ENCODE results near the gene PLS1.
"Not testable (repeated sequence)": the region's sequence is repeated elsewhere in the genome, so short reads cannot be mapped to it uniquely, and the experiment has no call there.

Gene PLS1

GRCh38 chr3:142597906-142598305 lies 1.7 kb downstream of the PLS1 start:
- TF ChIP-seq CTCF (IDR thresholded peaks at IDR 0.05; ENCODE audit: borderline replicate concordance, control extremely low read depth, extremely low read depth, insufficient read depth, missing control alignments): no peak
- in situ Hi-C loops (cut with MboI; ENCODE audit: low sequenced_read_pairs, unreplicated experiment): no loop called here
- DNase-seq (ENCODE audit: low spot score): no peak

DNA sequence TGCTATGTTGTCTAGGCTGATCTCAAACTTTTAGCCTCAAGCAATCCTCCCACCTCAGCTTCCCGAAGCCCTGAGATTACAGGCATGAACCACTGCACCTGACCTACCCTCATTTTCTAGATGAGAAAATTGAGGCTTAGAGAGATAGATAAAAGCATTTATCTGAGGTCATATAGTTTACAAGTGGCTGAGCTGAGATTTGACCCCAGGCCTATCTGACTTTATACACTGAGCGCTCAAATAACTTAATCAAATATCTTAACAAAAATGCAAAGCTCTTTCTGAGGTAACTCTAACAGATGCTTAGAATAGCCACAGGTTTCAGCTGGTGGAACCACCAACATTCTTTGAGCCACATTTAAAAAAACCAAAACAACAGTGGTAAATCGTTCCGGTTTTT lies 5.5 kb downstream of the PLS1 start:
- TF ChIP-seq CTCF (IDR thresholded peaks at IDR 0.05; ENCODE audit: borderline replicate concordance, control extremely low read depth, extremely low read depth, insufficient read depth, missing control alignments): no peak
- in situ Hi-C loops (cut with MboI; ENCODE audit: low sequenced_read_pairs, unreplicated experiment): no loop called here
- DNase-seq (ENCODE audit: low spot score): no peak

DNA sequence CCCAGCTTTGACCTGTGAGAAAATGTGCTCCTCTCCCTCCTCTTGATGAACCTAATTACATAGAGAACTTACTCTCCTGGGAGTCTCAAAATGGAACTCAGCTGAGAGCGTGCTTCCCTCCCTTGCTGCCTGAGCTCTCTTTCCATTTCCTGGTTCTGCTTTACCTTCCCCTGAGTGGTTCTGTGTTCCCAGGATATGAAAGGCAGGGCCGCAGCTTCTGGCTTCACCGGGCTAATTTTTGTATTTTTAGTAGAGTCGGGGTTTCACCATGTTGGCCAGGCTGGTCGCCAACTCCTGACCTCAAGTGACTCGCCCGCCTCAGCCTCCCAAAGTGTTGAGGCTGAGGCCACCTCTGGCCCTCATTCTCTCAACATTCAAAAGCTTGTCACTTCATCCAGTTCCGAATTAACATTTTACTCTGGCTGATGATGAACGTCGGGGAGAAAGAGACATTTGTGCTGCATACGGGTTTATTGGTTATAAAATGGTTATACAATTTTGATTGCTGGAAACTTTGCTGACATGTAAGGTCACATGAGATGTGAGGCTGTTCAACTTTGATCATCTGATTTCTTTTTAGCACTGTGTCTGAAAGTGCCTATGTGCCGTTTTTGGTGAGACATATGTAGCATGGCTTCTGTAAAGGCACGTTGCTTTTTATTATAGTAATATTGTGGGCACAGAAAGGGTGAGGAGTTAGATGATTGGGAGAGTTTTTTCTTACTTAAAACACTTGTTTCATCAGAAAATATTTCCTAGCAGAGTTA lies 6.6 kb downstream of the PLS1 start:
- in situ Hi-C loops (cut with MboI; ENCODE audit: low sequenced_read_pairs, unreplicated experiment): no loop called here
- no peak for DNase-seq (ENCODE audit: low spot score)
- no peak for TF ChIP-seq CTCF (IDR thresholded peaks at IDR 0.05; ENCODE audit: borderline replicate concordance, control extremely low read depth, extremely low read depth, insufficient read depth, missing control alignments)

DNA sequence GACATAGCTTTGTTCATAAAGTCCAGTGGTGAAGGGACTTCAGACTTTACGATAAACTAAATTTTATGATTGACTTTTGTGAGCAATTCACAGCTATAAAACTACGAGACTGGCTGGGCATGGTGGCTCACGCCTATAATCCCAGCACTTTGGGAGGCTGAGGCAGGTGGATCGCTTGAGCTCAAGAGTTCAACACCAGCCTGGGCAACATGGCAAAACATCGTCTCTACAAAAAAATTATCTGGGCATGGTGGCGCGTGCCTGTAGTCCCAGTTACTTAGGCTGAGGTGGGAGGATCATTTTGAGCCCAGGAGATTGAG lies 7.2 kb downstream of the PLS1 start:
- DNase-seq (ENCODE audit: low spot score); in situ Hi-C loops (cut with MboI; ENCODE audit: low sequenced_read_pairs, unreplicated experiment): not testable (repeated sequence)

- in situ Hi-C loops (cut with MboI; ENCODE audit: low sequenced_read_pairs, unreplicated experiment): no loop called here
- DNase-seq (ENCODE audit: low spot score): no peak
- TF ChIP-seq CTCF (IDR thresholded peaks at IDR 0.05; ENCODE audit: borderline replicate concordance, control extremely low read depth, extremely low read depth, insufficient read depth, missing control alignments): no peak
Observed at GRCh38 chr3:142604940-142605339, 8.7 kb downstream of the PLS1 start.

DNA sequence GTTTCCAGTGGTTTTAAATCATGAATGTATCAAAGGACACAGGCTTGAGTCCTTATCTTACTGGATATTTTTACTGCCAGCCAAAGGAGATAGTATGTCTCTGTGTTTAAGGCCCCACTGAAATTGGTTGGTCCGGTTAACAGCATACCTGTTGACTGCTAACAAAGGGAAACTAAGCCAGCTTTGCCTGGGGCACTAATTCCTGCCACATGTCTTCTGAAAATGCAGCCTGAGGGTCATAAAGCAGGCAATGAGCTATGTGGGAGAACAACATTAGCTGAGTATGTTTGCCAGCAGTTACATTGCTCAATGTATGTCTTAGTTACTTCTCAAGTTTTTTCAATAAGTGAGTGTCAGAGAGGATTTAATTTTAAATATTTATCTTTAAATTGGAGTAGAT lies 12.4 kb downstream of the PLS1 start:
- TF ChIP-seq CTCF (IDR thresholded peaks at IDR 0.05; ENCODE audit: borderline replicate concordance, control extremely low read depth, extremely low read depth, insufficient read depth, missing control alignments): no peak
- in situ Hi-C loops (cut with MboI; ENCODE audit: low sequenced_read_pairs, unreplicated experiment): no loop called here
- no peak for DNase-seq (ENCODE audit: low spot score)

GRCh38 chr3:142609136-142609535 lies 12.9 kb downstream of the PLS1 start:
- TF ChIP-seq CTCF (IDR thresholded peaks at IDR 0.05; ENCODE audit: borderline replicate concordance, control extremely low read depth, extremely low read depth, insufficient read depth, missing control alignments): no peak
- no peak for DNase-seq (ENCODE audit: low spot score)
- in situ Hi-C loops (cut with MboI; ENCODE audit: low sequenced_read_pairs, unreplicated experiment): no loop called here

All from GM13976 (cell line).